Measurements from ENCODE around the gene SIPA1.

SIPA1 gene

DNA sequence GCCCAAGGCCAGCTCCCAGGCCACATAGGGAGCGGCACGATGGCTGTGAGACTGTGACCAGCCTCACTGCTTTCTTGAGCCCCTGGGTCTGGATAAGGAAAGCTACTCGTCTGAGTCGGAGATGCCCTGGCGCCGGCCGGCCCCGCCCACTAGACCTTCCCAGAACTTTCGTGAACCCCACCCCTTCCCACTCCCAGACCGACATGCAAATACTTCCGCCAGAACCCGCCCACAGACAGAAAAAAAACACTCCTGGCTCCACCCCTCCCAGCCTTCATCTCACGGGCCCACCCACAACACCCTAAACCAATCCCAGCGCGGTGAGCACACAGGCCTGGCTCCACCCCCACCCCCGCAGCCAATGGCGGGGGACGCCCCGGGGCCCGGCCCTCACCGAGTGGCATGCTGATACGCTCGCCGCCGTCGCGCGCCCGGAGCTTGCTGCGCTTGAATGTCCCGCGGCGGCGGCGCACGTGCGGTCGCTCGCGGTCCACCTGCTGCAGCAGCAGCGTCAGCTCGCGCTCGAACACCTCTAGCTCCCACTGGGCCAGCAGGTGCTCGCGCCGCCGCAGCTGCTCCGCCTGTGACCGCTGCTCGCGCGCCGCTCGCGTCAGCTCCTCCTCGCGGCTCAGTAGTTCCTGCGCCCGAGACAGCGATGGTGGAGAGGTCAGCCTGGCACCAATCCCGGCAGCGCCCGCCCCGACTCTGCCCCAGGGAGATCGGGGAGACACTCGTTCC is 30.9 kb upstream of the SIPA1 start:
- DNase-seq (ENCODE audit: extremely low spot score, insufficient read length, low read depth) (no peak), FAIRE-seq (no peak)

DNA sequence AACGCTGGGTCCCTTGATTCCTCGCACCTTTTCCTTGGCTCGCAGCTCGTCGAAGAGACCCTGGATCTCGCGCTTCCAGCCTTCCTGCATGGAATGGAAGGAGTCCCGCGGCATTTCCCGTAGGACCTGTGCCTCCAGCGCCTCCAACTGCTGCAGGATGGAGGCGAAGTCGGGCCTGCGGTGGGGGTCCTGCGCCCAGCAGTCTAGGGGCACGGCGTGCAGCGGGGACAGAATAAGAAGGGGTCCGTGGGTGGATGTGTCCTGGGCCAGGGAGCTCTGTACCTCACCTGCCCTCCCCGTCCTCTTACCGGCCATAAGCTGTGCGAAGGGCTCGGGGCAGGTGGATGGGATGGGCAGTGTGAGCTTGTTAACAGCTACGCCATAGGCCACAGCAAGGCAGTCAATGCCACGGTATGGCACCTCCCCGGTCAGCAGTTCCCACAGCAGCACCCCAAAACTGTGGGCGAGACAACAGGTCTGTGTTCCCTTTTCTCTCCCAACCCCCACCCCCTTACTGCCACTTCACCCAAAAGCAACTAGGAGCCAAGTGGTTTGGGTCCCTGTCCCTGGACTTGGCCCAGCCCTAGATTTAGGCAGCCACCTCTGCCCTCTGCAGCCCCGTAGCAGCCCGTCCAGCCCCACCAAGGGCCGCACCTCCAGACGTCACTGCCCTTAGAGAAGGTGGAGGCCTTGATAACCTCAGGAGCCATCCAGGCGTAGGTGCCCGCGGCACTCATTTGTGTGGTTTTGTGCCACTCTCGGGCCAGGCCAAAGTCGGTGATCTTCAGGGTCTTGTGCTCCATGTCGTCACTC is 30.1 kb upstream of the SIPA1 start:
- no peak for FAIRE-seq
- DNase-seq (ENCODE audit: extremely low spot score, insufficient read length, low read depth): no peak

DNA sequence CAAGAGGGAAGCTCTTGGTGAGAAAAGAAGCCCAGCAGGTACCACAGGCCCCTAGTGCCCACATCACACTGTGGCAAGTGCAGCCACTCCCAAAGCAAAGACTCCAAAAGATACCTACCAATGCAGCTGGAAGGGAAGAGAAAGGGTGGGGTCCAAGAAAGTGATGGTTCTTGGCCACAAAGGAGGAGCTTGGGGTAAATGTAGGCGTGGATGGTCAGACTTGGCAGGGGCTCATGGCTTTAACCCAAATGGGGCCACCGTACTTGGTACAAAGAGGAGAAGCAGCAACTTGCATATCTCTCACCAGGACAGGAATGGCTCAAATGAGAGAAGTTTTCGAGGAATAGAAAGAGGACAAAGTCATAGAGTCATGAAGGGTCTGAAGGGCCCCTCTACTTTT is 28.7 kb upstream of the SIPA1 start:
- FAIRE-seq (no peak), DNase-seq (ENCODE audit: extremely low spot score, insufficient read length, low read depth) (no peak)

DNA sequence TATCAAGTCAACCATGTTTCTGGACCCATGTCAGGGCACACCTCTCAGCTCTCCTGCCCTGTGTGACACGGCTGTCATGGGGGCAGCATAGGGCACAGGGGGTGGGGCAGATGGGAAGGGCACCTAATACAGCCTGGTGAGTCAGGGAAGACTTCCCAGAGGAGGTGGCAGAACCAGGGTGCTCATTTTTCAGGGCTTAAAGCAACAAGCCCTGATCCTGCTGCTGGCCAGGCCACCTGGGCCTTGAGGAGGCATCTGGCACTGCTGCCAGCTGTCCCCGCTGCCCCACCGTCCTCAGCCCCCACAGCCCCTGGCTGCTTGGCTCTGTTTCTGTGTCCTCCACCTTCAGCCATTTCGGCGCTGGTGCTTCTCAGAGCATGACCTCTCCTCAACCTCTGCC is 28.2 kb upstream of the SIPA1 start:
- DNase-seq (ENCODE audit: extremely low spot score, insufficient read length, low read depth): no peak
- FAIRE-seq: no peak

DNA sequence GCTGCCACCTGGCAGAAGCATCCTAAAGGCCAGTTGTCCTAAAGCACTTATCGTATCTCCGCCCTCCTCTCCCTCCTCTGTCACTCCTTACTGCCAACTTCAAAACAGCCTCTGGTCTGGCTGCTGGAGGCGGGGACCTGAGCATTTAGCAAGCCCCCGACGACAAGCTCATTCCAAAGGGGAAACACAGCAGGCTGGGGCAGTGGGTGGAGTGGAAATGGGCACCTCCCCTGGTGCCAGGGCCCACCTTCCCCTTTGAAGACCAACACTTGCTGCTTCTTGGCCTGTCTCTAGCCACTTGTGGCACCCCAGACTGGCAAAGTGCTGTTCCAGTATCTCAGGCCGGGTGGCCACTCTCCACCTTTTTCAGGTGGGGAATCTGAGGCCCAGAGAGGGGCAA is 27.5 kb upstream of the SIPA1 start:
- no peak for FAIRE-seq

DNA sequence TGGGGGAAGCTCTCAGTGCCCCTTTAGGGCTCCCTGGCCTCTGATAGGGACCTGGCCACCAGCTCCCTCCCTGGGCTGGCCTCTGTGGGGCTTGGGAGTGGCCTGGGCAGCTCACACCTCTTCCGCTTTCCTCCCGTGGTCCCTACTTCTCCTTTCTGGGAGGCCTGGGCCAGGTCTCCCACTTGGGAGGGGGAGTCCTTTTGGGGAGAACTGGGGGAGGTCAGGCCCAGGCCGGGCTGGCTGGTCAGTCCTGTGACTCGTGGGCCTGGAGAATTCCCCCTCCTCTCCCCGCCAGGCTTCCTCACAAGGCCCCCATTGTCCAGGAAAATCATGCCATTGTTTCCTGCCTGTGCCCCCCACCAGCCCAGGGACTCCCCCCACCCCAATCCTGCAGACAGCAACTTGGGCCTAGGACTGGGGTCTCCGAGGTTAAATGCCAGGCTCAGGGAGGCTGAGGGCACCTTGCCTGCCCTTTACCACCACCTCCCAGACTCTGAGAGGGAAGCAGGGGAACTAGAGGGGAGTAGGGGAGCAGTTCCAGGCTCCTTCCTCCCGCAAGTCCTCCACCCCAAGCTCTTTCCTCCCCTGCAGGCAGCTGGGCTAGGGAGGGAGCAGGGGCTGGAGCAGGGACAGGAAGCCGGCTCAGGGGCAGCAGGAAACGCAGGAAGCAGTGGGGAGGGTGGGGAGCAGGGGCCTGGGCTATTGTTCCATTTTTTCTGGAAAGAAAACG is 26.7 kb upstream of the SIPA1 start:
- FAIRE-seq: no peak
- DNase-seq (ENCODE audit: extremely low spot score, insufficient read length, low read depth): no peak

More for the DNA sequence above, 27.5 kb upstream of the SIPA1 start:
- no peak for DNase-seq (ENCODE audit: extremely low spot score, insufficient read length, low read depth)

DNA sequence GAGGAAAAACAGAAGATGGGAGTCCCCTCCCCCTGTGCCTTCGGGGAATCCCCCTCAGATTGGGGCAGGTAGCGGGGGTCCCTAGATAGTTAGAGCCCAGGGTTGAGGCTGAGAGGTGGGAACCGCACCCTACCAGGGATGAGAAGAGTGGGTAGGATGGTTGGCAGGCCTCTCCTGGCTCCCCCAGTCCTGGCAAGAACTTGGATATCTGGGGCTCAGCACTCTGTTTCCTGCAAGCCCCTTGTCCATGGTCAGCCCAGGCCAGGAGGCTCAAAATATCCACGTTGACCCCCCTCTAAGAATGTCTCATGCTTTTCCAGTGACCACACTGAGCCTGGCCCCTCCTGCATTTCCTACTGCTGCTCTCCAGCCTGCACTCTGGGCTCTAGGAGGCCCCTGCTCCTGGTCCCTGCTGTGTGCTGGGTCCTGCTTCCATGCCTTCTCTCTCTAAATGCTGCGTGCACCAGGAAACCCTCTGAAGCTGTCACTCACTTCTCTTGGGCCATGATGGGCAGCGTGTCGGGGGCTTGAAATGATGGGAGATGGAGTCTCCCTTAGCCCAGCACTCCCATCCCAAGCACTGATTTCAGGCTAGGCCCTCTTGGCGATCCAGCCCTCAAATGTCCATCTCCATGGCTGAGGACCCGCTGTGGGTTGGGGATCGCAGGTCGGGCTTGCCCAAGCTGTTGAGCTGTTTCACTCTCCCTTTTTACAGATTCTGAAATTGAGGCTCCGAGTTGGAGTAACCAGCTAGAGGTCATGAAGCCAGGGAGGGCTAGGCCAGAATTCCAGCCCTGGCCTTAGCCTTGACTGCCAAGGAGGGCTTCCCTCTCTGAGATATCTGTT is 25.9 kb upstream of the SIPA1 start:
- DNase-seq (ENCODE audit: extremely low spot score, insufficient read length, low read depth): no peak
- no peak for FAIRE-seq

DNA sequence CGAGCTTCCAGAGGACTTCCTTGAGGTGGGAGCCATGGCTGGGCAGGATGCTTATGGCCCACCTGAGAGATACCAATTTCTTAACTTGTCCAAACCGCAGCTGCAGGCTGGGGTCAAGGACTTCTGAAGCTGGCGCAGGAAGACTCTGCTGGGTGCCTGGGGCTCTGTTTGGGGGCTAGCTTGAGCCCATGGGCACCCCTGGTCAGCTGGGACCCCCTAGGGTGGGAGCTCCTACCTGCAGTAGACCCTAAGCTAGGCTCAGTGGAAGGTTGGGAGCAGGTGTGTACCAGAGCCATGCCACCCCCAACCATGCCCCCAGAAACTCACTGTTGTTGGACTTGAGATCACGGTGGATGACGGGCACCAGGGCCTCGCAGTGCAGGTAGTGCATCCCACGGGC is 25.2 kb upstream of the SIPA1 start:
- FAIRE-seq (no peak), DNase-seq (ENCODE audit: extremely low spot score, insufficient read length, low read depth) (no peak)

DNA sequence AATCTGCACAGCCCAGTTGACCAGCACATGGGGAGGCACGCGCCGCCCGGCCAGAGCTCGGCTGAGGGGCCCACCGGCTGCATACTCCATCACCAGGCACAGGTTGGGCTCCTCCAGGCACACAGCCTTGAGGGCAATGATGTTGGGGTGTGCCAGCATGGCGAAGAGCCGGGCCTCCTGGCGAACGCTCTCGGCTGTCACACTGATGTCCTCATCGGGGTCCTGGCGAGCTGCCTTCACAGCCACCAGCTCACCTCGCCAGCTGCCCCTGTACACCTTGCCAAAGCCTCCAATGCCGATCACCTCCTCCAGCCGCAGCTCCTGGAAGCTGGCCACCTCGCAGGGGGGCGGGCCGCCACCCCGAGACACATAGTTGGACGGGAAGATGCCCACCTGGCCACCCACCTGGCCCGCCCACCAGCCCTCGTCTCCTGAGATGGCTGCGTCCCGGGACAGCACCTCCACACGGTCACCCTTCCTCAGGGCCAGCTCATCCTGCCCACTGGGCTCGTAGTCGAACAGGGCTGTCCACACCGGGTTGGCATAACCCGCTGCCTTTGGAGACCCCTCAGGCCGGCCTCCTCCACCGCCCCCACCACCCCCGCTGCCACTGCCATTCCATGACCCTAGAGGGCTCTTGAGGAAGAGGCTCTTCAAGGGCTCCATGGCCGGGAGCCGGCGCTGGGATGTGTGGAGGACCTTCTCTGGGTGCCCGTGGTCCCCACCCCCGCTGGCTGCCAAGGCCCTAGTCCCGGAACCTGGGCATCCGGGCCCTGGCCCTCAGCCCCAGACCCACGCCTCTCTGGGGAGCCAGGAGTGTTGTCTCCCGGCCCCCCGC is 24.6 kb upstream of the SIPA1 start:
- no peak for FAIRE-seq
- no peak for DNase-seq (ENCODE audit: extremely low spot score, insufficient read length, low read depth)

DNA sequence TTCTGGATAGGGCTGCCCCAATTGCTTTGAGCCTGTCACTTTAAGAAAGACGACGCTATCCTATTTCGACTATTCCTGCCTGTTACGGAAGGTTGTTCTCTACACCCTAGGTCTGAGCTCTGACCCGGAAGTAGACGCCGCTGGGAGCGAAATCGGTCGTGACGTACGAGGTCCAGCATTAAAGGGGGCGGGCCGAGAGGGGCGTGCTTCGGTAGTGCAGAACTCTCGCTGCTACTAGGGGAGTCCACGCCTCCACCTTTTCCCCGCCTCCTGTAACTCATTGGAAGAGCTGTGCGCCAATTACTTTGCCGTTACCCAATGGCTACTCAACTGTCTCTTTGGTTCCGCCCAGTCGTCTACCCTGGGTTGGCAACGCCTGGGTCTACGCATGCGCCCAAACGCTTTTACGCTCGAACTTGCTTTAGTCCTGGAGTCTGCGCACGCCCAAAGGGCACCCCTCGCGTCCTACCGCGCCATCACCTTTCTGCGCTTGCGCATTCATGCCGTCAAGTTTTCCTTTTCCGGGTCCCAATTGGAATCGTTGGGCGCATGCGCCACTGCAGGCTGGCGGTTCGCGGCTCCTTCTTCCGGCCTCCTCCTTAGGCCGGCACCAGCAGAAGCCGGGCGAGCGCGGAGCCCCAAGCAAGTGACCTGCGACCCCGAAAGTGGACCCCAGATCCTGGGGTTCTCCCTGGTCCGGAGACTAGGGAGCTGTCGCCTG is 22.5 kb upstream of the SIPA1 start, which contains the start of gene PCNX3:
Gene PCNX3, plus strand, starts transcription at position 548 of the 721 bp plus-strand sequence. CDS start 536 bp downstream, outside the sequence.
- DNase-seq (ENCODE audit: extremely low spot score, insufficient read length, low read depth) (peak; percentile 100), FAIRE-seq (peak; percentile 100)

DNA sequence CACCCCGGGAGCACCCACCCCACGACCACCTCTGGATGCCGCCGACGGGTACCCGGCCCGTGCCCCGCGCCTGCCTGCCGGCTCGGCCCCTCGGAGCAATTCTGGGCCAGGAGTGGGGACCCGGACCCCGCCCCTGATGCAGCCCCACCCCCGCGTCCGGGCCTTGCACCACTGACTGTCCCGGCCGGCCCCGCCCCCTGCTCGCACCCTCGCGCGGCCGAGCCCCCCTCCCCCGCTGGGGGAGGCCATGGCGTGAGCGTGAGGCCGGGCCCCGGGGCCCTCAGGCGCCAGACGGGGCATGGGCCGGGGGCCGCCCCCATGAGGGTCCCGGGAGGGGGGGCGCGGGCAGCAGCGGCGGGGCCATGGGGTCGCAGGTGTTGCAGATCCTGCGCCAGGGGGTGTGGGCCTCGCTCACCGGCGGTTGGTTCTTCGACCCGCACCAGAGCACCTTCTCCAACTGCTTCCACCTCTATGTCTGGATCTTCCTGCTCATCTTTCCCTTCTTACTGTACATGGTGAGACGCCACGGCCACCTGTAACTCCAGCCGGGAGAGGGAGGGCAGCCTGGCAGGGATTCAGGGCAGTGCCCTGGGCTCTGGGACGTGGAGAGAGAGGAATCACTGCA is 21.8 kb upstream of the SIPA1 start:
- FAIRE-seq (no peak), DNase-seq (ENCODE audit: extremely low spot score, insufficient read length, low read depth) (no peak)

DNA sequence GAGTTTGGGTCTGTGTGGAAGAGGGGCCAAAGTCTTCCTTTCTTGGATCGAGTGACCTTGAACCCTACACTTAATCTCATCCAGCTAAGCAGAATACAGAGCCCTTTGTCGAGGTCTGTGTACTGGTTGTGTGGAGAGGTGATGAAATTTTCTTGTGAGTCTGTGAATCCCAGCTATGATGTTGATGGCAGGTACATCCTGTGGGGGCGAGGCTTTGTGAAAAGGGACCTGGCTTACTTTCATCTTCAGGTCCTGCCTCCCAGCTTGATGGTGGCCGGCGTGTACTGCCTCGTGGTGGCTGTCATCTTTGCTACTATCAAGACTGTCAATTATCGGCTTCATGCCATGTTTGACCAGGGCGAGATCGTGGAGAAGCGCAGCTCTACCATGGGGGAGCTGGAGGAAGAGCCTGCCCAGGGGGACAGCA is 21.3 kb upstream of the SIPA1 start:
- no peak for FAIRE-seq
- no peak for DNase-seq (ENCODE audit: extremely low spot score, insufficient read length, low read depth)

DNA sequence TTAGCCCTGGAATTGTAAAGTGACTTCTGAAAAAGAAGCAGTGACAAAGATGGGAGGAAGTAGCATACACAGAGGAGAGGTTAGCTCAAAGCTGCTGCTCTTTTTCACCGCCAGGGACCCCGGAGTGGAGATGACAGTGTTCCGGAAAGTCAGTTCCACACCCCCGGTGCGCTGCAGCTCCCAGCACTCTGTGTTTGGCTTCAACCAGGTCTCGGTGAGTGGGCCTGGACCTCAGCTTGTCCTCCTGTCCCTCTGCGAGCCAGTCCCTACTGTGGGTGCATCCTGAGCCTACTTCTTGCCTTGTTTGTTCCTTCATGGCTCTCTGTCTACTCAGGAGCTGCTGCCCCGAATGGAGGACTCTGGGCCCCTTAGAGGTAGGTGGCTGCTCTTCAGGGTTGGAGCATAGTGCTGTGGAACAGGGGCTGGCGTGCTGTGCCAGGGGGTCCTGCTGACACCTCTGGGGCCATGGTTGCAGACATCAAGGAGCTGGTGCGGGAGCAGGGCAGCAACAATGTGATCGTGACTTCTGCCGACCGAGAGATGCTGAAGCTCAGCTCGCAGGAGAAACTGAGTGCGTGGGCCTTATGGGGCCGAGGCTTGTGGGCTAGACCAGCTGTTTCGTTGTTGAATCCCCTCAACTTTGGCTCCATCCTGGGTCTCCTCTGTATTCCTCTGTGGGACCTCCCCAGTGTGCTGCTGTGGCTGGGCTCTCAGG is 20.6 kb upstream of the SIPA1 start:
- FAIRE-seq (no peak), DNase-seq (ENCODE audit: extremely low spot score, insufficient read length, low read depth) (no peak)

DNA sequence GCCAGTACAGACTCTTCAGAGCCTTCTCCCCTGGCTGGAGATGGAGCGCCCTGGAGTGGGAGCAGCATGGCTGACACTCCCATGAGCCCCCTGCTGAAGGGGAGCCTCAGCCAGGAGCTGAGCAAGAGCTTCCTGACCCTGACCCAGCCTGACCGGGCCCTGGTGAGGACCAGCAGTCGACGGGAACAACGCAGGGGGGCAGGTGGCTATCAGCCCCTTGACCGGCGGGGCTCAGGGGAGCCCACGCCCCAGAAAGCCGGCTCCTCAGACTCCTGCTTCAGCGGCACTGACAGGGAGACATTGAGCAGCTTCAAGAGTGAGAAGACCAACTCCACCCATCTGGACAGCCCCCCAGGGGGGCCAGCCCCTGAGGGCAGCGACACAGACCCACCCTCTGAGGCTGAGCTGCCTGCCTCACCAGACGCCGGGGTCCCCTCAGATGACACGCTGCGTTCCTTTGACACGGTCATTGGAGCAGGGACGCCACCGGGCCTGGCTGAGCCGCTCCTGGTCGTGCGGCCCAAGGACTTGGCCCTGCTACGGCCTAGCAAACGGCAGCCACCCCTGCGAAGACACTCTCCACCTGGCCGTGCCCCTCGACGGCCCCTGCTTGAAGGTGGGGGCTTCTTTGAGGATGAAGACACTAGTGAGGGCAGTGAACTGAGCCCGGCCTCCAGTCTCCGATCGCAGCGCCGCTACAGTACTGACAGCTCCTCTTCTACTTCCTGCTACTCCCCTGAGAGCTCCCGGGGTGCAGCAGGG is 19.7 kb upstream of the SIPA1 start:
- FAIRE-seq (no peak), DNase-seq (ENCODE audit: extremely low spot score, insufficient read length, low read depth) (no peak)

DNA sequence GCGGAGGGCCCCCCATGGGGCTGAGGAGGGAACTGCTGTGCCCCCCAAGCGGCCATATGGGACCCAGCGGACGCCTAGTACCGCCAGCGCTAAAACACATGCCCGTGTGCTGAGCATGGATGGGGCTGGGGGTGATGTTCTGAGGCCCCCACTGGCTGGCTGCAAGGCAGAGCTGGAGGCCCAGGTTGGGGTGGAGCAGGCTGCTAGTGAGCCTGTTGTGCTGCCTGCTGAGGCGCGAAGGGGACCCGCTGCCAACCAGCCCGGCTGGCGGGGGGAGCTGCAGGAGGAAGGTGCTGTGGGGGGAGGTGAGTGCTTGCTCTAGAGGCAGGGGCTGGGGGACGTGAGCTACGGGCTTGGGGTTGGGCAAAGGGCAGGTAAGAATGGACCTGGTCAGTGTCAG is 19.1 kb upstream of the SIPA1 start:
- FAIRE-seq (no peak), DNase-seq (ENCODE audit: extremely low spot score, insufficient read length, low read depth) (no peak)

DNA sequence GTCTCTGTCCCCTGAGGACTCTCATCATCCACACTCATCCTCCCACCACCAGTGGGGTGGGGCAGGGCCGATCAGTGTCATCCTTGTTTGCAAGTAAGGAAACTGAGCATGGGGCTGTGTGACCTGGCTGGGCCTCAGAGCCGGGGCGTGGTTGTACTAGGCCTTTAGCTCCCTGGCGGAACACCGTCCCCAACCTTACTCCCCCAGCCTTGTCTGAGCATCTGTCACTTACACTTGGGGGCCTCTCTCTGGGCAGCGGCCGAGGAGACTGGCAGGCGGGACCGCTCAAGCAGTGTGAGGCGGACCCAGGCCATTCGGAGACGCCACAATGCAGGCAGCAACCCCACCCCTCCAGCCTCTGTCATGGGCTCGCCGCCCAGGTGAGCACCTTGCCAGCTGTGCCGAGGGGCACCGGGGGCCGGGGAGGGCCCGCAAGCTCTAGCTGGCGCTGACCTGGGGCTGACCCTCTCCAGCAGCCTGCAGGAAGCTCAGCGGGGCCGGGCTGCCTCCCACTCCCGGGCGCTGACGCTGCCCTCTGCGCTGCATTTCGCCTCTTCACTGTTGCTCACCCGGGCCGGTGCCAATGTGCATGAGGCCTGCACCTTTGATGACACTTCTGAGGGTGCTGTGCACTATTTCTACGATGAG is 18.5 kb upstream of the SIPA1 start:
- FAIRE-seq (no peak), DNase-seq (ENCODE audit: extremely low spot score, insufficient read length, low read depth) (no peak)

Measured in GM18507 (cell line).